GM23338 (cell line): ENCODE measurements around the gene VENTX. TPM values are rescaled to one million over a fixed set of nuclear protein-coding genes. Genes with fewer than 3 reads are reported as not detected.

Source experiments
- ATAC-seq: fragments of 200-7000 bp; cut with Tn5 transposase; 3 replicates; pipeline ENCODE4 v1.9.1; 2020
- DNase-seq: peaks from one replicate; pipeline ENCODE4 v3.0.0-alpha.2; 2015; ENCODE audit warnings: low spot score
- H2AFZ ChIP-seq: fragments of 200-600 bp; sonication (generic); 2 replicates; pipeline ENCODE4 v1.8.0; 2016; ENCODE audit warnings: antibody characterized with exemption, mild to moderate bottlenecking, moderate library complexity
- H3F3A ChIP-seq: fragments of 200-600 bp; sonication (generic); replicated peaks from 2 replicates; pipeline ENCODE4 v1.8.0; 2017; ENCODE audit warnings: antibody characterized with exemption, mixed run types, low read depth
- H3K27ac ChIP-seq: fragments of 200-600 bp; sonication (generic); 2 replicates; pipeline ENCODE4 v1.6.1; 2016; ENCODE audit warnings: low read depth
- H3K27me3 ChIP-seq: fragments of 200-600 bp; sonication (generic); 2 replicates; pipeline ENCODE4 v1.8.0; 2016; ENCODE audit warnings: mild to moderate bottlenecking, mixed run types, moderate library complexity; ENCODE audit not compliant: insufficient read depth
- H3K36me3 ChIP-seq: fragments of 200-600 bp; sonication (generic); 2 replicates; pipeline ENCODE4 v1.8.0; 2016; ENCODE audit warnings: mild to moderate bottlenecking; ENCODE audit not compliant: insufficient read depth
- H3K4me1 ChIP-seq: fragments of 200-600 bp; sonication (generic); 2 replicates; pipeline ENCODE4 v1.8.0; 2016; ENCODE audit warnings: mild to moderate bottlenecking, moderate library complexity; ENCODE audit not compliant: insufficient read depth
- H3K4me2 ChIP-seq: fragments of 200-600 bp; sonication (generic); 2 replicates; pipeline ENCODE4 v1.7.1; 2017; ENCODE audit warnings: mixed run types
- H3K4me3 ChIP-seq: fragments of 200-600 bp; sonication (generic); 2 replicates; pipeline ENCODE4 v1.6.1; 2016; ENCODE audit warnings: mixed run types
- H3K79me2 ChIP-seq: fragments of 200-600 bp; sonication (generic); replicated peaks from 2 replicates; pipeline ENCODE4 v1.8.0; 2017; ENCODE audit warnings: mild to moderate bottlenecking; ENCODE audit not compliant: insufficient read depth
- H3K9me2 ChIP-seq: fragments of 200-600 bp; sonication (generic); 2 replicates; pipeline ENCODE4 v1.8.0; 2017; ENCODE audit not compliant: insufficient read depth
- H4K20me1 ChIP-seq: fragments of 200-600 bp; sonication (generic); replicated peaks from 2 replicates; pipeline ENCODE4 v1.8.0; 2017; ENCODE audit warnings: mild to moderate bottlenecking; ENCODE audit not compliant: insufficient read depth
- H3K27ac Mint-ChIP-seq: 2 replicates; pipeline ENCODE4 v1.8.0; 2020; ENCODE audit warnings: inconsistent platforms, mild to moderate bottlenecking, moderate library complexity, mixed read lengths
- H3K27me3 Mint-ChIP-seq: 3 replicates; pipeline ENCODE4 v1.8.0; 2022; ENCODE audit warnings: low read depth, mild to moderate bottlenecking, moderate library complexity, mixed read lengths, inconsistent platforms; ENCODE audit not compliant: insufficient read depth, poor library complexity
- H3K36me3 Mint-ChIP-seq: 3 replicates; pipeline ENCODE4 v1.8.0; 2021; ENCODE audit warnings: low read depth, mild to moderate bottlenecking, inconsistent platforms, moderate library complexity, mixed read lengths
- H3K4me1 Mint-ChIP-seq: 3 replicates; pipeline ENCODE4 v1.8.0; 2020; ENCODE audit warnings: mild to moderate bottlenecking, inconsistent platforms, mixed read lengths
- H3K4me3 Mint-ChIP-seq: 3 replicates; pipeline ENCODE4 v1.8.0; 2021; ENCODE audit warnings: moderate library complexity, mild to moderate bottlenecking, inconsistent platforms, mixed read lengths
- H3K9me3 Mint-ChIP-seq: 3 replicates; pipeline ENCODE4 v1.8.0; 2020; ENCODE audit warnings: moderate library complexity, mild to moderate bottlenecking, inconsistent platforms, mixed read lengths
- CREB1 ChIP-seq: fragments of 250-450 bp; sonication (Bioruptor Pico); IDR thresholded peaks from 2 replicates; pipeline ENCODE4 v1.5.0; 2020; ENCODE audit warnings: low read depth, mild to moderate bottlenecking, moderate library complexity
- EZH2 ChIP-seq: fragments of 200-600 bp; sonication (generic); IDR thresholded peaks from one replicate; pipeline ENCODE4 v1.8.0; 2017; ENCODE audit warnings: antibody characterized with exemption, mild to moderate bottlenecking, low read depth; ENCODE audit not compliant: unreplicated experiment
- EZH2phosphoT487 ChIP-seq: fragments of 200-600 bp; sonication (generic); IDR thresholded peaks from one replicate; pipeline ENCODE4 v1.8.1; 2018; ENCODE audit warnings: antibody characterized with exemption; ENCODE audit not compliant: unreplicated experiment
- JUNB ChIP-seq: IDR thresholded peaks from one replicate; pipeline ENCODE4 v1.6.1; 2016; ENCODE audit warnings: antibody characterized with exemption; ENCODE audit not compliant: unreplicated experiment
- NANOG ChIP-seq: IDR thresholded peaks from 2 replicates; pipeline ENCODE4 v1.6.1; 2016; ENCODE audit warnings: antibody characterized with exemption, borderline replicate concordance
- POLR2AphosphoS5 ChIP-seq: IDR thresholded peaks from 2 replicates; pipeline ENCODE4 v1.6.1; 2016; ENCODE audit warnings: antibody characterized with exemption, low read depth
- STAT1 ChIP-seq: IDR thresholded peaks from one replicate; pipeline ENCODE4 v1.6.1; 2016; ENCODE audit warnings: antibody characterized with exemption; ENCODE audit not compliant: unreplicated experiment
- ZNF114 ChIP-seq: fragments of 250-450 bp; sonication (Bioruptor Pico); IDR thresholded peaks from 2 replicates; pipeline ENCODE4 v1.5.0; 2020; ENCODE audit warnings: mild to moderate bottlenecking, moderate library complexity
- ZNF331 ChIP-seq: fragments of 250-450 bp; sonication (Bioruptor Pico); IDR thresholded peaks from 2 replicates; pipeline ENCODE4 v1.5.0; 2020; ENCODE audit warnings: low read depth, mild to moderate bottlenecking, moderate library complexity
- polyA plus RNA-seq: library from polyadenylated mRNA; unstranded; fragments of >200 nt; fragmentation: Nextera tagmentation; extraction: Ambion mirVana; gene quantifications from 2 replicates; pipeline ENCODE4 v1.2.1, GENCODE V29; 2016
- total RNA-seq: library from RNA; depleted of rRNA; stranded (reverse); fragments of >200 nt; shearing (Covaris generic); gene quantifications from 2 replicates; pipeline ENCODE4 v1.2.3, GENCODE V29; 2014
- TF ChIP-seq, protein P1 (sequence below): IDR thresholded peaks from 2 replicates; pipeline ENCODE4 v1.6.1; 2016; ENCODE audit warnings: antibody characterized with exemption
- TF ChIP-seq, protein P2 (sequence below): IDR thresholded peaks from one replicate; pipeline ENCODE4 v1.6.1; 2018; ENCODE audit warnings: antibody characterized with exemption; ENCODE audit not compliant: unreplicated experiment
- TF ChIP-seq, protein P3 (sequence below), 2 experiments: fragments of 200-600 bp in 1 of 2; sonication (generic) in 1 of 2; conservative IDR thresholded peaks; 2 replicates each; pipeline versions ENCODE4 v1.5.1 to v1.6.1; 2016 to 2017; ENCODE audit warnings: antibody characterized with exemption in 2 of 2, low read depth in 2 of 2, mild to moderate bottlenecking in 2 of 2, moderate library complexity in 1 of 2

The VENTX gene
- total and polyA plus RNA-seq, 2 experiments from 2014 or later: 4.8 to 8.1 TPM

- TF ChIP-seq, protein P1, sequence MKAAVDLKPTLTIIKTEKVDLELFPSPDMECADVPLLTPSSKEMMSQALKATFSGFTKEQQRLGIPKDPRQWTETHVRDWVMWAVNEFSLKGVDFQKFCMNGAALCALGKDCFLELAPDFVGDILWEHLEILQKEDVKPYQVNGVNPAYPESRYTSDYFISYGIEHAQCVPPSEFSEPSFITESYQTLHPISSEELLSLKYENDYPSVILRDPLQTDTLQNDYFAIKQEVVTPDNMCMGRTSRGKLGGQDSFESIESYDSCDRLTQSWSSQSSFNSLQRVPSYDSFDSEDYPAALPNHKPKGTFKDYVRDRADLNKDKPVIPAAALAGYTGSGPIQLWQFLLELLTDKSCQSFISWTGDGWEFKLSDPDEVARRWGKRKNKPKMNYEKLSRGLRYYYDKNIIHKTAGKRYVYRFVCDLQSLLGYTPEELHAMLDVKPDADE: no peak
- TF ChIP-seq, protein P2, sequence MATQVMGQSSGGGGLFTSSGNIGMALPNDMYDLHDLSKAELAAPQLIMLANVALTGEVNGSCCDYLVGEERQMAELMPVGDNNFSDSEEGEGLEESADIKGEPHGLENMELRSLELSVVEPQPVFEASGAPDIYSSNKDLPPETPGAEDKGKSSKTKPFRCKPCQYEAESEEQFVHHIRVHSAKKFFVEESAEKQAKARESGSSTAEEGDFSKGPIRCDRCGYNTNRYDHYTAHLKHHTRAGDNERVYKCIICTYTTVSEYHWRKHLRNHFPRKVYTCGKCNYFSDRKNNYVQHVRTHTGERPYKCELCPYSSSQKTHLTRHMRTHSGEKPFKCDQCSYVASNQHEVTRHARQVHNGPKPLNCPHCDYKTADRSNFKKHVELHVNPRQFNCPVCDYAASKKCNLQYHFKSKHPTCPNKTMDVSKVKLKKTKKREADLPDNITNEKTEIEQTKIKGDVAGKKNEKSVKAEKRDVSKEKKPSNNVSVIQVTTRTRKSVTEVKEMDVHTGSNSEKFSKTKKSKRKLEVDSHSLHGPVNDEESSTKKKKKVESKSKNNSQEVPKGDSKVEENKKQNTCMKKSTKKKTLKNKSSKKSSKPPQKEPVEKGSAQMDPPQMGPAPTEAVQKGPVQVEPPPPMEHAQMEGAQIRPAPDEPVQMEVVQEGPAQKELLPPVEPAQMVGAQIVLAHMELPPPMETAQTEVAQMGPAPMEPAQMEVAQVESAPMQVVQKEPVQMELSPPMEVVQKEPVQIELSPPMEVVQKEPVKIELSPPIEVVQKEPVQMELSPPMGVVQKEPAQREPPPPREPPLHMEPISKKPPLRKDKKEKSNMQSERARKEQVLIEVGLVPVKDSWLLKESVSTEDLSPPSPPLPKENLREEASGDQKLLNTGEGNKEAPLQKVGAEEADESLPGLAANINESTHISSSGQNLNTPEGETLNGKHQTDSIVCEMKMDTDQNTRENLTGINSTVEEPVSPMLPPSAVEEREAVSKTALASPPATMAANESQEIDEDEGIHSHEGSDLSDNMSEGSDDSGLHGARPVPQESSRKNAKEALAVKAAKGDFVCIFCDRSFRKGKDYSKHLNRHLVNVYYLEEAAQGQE: no peak
- TF ChIP-seq JUNB: no peak
These were observed 26.4 kb upstream of the VENTX start (continued) for GRCh38 chr10:133211141-133211830.

DNA sequence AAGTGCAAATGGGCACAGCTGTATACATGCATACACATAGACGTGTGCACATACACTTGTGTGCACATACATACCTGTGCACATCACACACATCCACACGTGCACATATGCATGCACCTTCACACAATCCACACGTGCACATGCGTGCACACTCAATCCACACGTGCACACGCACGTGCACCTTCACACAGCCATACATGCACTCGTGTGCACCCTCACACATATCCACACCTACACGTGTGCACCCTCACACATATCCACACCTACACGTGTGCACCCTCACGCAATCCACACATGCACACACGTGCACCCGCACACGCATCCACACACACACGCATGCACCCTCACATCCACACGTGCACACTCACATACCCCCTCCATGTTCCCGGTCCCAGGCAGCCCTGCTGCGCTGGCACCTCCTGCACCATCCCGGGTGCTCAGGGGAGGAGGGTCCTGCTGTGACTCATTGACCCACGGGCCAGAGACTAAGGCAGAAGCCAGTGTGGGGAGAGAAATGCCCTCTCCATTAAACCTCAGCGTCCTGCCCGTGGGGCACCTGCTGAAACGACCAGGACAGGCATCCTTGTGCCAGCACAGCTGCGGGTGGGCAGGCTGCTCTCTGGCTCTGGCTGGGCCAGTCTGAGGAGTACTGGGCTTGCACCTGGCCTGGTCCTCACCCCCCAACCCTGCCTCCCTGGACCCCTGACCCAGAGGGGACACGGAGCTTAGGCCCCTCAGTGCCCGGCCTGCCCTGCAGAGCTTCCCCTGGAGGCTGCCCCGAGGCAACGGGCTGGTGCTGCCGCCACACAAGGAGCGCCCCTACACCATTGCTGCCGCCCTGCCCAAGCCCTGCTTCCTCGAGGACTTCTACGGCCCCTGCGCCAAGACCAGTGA is 25.4 kb upstream of the VENTX start:
- no peak overlapping the region for H3K4me3 Mint-ChIP-seq
- no peak overlapping the region for H3K27ac Mint-ChIP-seq
- H3K4me3 ChIP-seq: no peak overlapping the region
- H3K4me2 ChIP-seq: no peak overlapping the region
- H3K36me3 Mint-ChIP-seq: peaks cover 3% of the 10 kb centered on the region; the same call in 1 of the 3 replicates
- 0 out of 2 replicates have a peak, but pooled peaks cover 3% of the 10 kb centered on the region for H3F3A ChIP-seq
- no peaks in the 10 kb centered on the region for H3K4me1 Mint-ChIP-seq
- H4K20me1 ChIP-seq: no peaks in the 10 kb centered on the region
- no peaks in the 10 kb centered on the region for H3K4me1 ChIP-seq
- H3K27me3 ChIP-seq: no peaks in the 10 kb centered on the region
- ATAC-seq: no peak
- no peak overlapping the region for H2AFZ ChIP-seq
- no peaks in the 10 kb centered on the region; the same call in 2 of the 3 replicates for H3K9me3 Mint-ChIP-seq
- H3K27ac ChIP-seq: no peak overlapping the region
- no peak for DNase-seq
- peaks cover 4% of the 10 kb centered on the region; the same call in 1 of the 2 replicates for H3K9me2 ChIP-seq
- H3K79me2 ChIP-seq: no peaks in the 10 kb centered on the region
- no peaks in the 10 kb centered on the region for H3K36me3 ChIP-seq
- peaks cover 7% of the 10 kb centered on the region for H3K27me3 Mint-ChIP-seq
- no peak for TF ChIP-seq EZH2
- TF ChIP-seq, protein P1: no peak
- no peak for TF ChIP-seq STAT1
- no peak for TF ChIP-seq JUNB
- TF ChIP-seq ZNF331 (CRISPR knock-in tag): no peak
- TF ChIP-seq CREB1 (CRISPR knock-in tag): no peak
- no peak for TF ChIP-seq ZNF114 (CRISPR knock-in tag)
- no peak for TF ChIP-seq NANOG
- no peak for TF ChIP-seq POLR2AphosphoS5
- TF ChIP-seq, protein P2: no peak
- TF ChIP-seq EZH2phosphoT487: no peak
- TF ChIP-seq, protein P3, sequence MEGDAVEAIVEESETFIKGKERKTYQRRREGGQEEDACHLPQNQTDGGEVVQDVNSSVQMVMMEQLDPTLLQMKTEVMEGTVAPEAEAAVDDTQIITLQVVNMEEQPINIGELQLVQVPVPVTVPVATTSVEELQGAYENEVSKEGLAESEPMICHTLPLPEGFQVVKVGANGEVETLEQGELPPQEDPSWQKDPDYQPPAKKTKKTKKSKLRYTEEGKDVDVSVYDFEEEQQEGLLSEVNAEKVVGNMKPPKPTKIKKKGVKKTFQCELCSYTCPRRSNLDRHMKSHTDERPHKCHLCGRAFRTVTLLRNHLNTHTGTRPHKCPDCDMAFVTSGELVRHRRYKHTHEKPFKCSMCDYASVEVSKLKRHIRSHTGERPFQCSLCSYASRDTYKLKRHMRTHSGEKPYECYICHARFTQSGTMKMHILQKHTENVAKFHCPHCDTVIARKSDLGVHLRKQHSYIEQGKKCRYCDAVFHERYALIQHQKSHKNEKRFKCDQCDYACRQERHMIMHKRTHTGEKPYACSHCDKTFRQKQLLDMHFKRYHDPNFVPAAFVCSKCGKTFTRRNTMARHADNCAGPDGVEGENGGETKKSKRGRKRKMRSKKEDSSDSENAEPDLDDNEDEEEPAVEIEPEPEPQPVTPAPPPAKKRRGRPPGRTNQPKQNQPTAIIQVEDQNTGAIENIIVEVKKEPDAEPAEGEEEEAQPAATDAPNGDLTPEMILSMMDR (conservative IDR thresholded peaks at IDR 0.05; ENCODE audit: low read depth in 2 of 2): no peak
